ENCODE results near the gene COL4A2. TPM values are rescaled to one million over a fixed set of nuclear protein-coding genes. Genes with fewer than 3 reads are reported as not detected.

COL4A2 gene
- total RNA-seq, 1 donor from 2014 or later, result 1,556 TPM

DNA sequence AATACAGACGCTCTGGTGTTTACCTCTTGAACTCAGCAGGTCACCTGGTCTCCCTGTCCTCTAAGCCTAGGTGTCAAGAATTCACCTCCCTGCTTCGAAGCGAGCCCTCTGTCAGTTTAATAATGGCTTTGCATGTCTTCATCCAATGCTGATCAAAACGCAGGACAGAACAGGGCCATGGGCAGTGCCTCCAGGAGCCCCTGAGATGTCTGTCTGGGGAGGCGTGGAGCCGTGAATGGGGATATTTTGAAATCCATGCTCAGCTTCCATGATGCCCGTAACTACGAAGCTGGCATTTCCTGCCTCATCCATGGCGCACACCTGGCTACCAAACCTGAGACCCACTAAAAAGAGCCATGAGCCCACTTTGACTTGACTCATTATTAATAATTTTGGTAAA is 140.7 kb downstream of the COL4A2 start:
- no peak for TF ChIP-seq CTCF (IDR thresholded peaks at IDR 0.05; ENCODE audit: unreplicated experiment)
- Mint-ChIP-seq H3K4me3 (ENCODE audit: unreplicated experiment) (no peak overlapping the region), H3K9me3 (ENCODE audit: unreplicated experiment) (no peaks in the 10 kb centered on the region), H3K27me3 (ENCODE audit: unreplicated experiment) (peaks cover 12% of the 10 kb centered on the region), H3K27ac (ENCODE audit: unreplicated experiment) (no peak overlapping the region), H3K36me3 (ENCODE audit: low read depth, unreplicated experiment) (peaks cover 53% of the 10 kb centered on the region), H3K4me1 (ENCODE audit: unreplicated experiment) (no peaks in the 10 kb centered on the region)
- no peak for DNase-seq (ENCODE audit: low spot score)

GRCh38 chr13:110448230-110448629 is 141.1 kb downstream of the COL4A2 start:
- no peak for DNase-seq (ENCODE audit: low spot score)
- H3K4me3 Mint-ChIP-seq (ENCODE audit: unreplicated experiment), result no peak overlapping the region
- no peak for TF ChIP-seq CTCF (IDR thresholded peaks at IDR 0.05; ENCODE audit: unreplicated experiment)
- H3K27me3 Mint-ChIP-seq (ENCODE audit: unreplicated experiment), result peaks cover 12% of the 10 kb centered on the region
- H3K27ac Mint-ChIP-seq (ENCODE audit: unreplicated experiment), result no peak overlapping the region
- no peaks in the 10 kb centered on the region for H3K4me1 Mint-ChIP-seq (ENCODE audit: unreplicated experiment)
- no peaks in the 10 kb centered on the region for H3K9me3 Mint-ChIP-seq (ENCODE audit: unreplicated experiment)
- peaks cover 53% of the 10 kb centered on the region for H3K36me3 Mint-ChIP-seq (ENCODE audit: low read depth, unreplicated experiment)

- Mint-ChIP-seq H3K9me3 (ENCODE audit: unreplicated experiment) (no peaks in the 10 kb centered on the region), H3K27me3 (ENCODE audit: unreplicated experiment) (peaks cover 12% of the 10 kb centered on the region), H3K36me3 (ENCODE audit: low read depth, unreplicated experiment) (peaks cover 57% of the 10 kb centered on the region), H3K27ac (ENCODE audit: unreplicated experiment) (peak overlapping the region; percentile 62), H3K4me3 (ENCODE audit: unreplicated experiment) (no peak overlapping the region), H3K4me1 (ENCODE audit: unreplicated experiment) (no peaks in the 10 kb centered on the region)
- no peak for DNase-seq (ENCODE audit: low spot score)
- no peak for TF ChIP-seq CTCF (IDR thresholded peaks at IDR 0.05; ENCODE audit: unreplicated experiment)
These were observed 141.6 kb downstream of the COL4A2 start for GRCh38 chr13:110448677-110449076.

- no peak for TF ChIP-seq CTCF (IDR thresholded peaks at IDR 0.05; ENCODE audit: unreplicated experiment)
- H3K9me3 Mint-ChIP-seq (ENCODE audit: unreplicated experiment), result no peaks in the 10 kb centered on the region
- peak overlapping the region; percentile 57 for H3K27ac Mint-ChIP-seq (ENCODE audit: unreplicated experiment)
- peak overlapping the region; percentile 71 for H3K4me3 Mint-ChIP-seq (ENCODE audit: unreplicated experiment)
- H3K36me3 Mint-ChIP-seq (ENCODE audit: low read depth, unreplicated experiment), result peaks cover 59% of the 10 kb centered on the region
- no peaks in the 10 kb centered on the region for H3K4me1 Mint-ChIP-seq (ENCODE audit: unreplicated experiment)
- DNase-seq (ENCODE audit: low spot score), result no peak
- peaks cover 12% of the 10 kb centered on the region for H3K27me3 Mint-ChIP-seq (ENCODE audit: unreplicated experiment)
These were observed 142.3 kb downstream of the COL4A2 start for GRCh38 chr13:110449219-110450015.
